ENCODE data around the gene NTMT1. TPM values are rescaled to one million over a fixed set of nuclear protein-coding genes. Genes with fewer than 3 reads are reported as not detected.
A peak's percentile ranks its signal among the peaks of the same experiment; 100 is the strongest.

NTMT1 gene
- total RNA-seq, 3 donors from 2014 or later = 17.8 to 31.1 (median 27.4) TPM

DNA sequence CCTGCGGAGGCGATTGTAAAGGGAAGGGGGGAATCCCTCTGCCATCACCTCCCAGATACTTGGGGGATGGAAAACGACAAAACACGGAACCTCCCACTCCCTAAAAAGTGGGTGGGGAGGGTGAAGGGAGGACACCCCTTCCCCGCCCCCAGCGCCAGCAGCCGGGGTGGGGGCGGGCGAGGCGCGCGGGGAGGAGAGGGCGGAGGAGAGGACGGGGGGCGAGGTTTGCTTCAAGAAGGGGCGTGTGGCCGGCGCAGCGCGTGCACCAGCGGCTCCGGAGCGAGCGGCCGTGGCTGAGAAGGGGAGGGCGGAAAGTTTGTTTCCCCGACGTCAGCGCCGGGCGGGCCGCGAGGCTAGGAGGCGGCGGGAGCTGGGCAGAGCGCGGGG, 39.4 kb downstream of the NTMT1 start, which contains the start of gene PRRX2:
Gene PRRX2, plus strand, starts transcription at position 259 of the 387 bp plus-strand sequence. CDS start 221 bp downstream, outside the sequence.
- Histone ChIP-seq H3K27ac (peak within 1 kb of the TSS; percentile 55 to 85), H3K9me3 (no peaks in the 10 kb centered on the region), H3K4me1 (no peaks in the 10 kb centered on the region), H3K4me3 (peak within 1 kb of the TSS; percentile 48 to 80 (median 58)), H3K27me3 (no peaks in the 10 kb centered on the region), H3K36me3 (no peaks in the 10 kb centered on the region)
- intact Hi-C loops (cut with DNase I; ENCODE audit: low total_unique reads) = no loop called here
- DNase-seq (ENCODE audit: low spot score in 2 of 2) = no peak
- TF ChIP-seq, protein P1, sequence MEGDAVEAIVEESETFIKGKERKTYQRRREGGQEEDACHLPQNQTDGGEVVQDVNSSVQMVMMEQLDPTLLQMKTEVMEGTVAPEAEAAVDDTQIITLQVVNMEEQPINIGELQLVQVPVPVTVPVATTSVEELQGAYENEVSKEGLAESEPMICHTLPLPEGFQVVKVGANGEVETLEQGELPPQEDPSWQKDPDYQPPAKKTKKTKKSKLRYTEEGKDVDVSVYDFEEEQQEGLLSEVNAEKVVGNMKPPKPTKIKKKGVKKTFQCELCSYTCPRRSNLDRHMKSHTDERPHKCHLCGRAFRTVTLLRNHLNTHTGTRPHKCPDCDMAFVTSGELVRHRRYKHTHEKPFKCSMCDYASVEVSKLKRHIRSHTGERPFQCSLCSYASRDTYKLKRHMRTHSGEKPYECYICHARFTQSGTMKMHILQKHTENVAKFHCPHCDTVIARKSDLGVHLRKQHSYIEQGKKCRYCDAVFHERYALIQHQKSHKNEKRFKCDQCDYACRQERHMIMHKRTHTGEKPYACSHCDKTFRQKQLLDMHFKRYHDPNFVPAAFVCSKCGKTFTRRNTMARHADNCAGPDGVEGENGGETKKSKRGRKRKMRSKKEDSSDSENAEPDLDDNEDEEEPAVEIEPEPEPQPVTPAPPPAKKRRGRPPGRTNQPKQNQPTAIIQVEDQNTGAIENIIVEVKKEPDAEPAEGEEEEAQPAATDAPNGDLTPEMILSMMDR (IDR thresholded peaks at IDR 0.05) = no peak
- TF ChIP-seq POLR2A (IDR thresholded peaks at IDR 0.05) = no peak
- peak in 1 of 3 donors; percentile 32 for TF ChIP-seq POLR2AphosphoS5 (IDR thresholded peaks at IDR 0.05)

DNA sequence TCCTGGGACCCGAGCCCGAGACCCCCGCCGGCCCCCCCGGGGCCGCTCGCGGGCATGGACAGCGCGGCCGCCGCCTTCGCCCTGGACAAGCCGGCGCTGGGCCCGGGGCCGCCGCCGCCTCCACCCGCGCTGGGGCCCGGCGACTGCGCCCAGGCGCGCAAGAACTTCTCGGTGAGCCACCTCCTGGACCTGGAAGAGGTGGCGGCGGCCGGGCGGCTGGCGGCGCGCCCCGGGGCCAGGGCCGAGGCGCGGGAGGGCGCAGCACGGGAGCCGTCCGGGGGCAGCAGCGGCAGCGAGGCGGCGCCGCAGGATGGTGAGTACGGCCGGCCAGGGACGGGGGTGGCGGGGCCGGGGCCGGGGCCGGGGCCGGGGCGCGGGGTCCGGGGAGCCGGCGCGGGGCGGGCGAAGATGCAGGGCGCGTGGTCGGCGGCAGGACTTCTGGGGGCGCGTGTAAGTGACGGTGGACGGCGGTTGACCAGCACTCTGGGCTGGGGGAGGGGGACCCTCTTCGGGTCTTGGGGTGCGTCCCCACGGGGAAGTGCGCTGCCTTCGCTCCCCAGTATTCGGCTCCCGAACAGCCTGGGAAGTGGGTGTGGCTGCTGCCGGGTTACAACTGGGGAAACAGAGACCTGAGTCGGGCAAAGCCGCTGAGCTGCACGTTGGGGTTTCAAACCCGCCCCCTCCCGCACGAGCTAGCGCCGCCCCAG, 40.0 kb downstream of the NTMT1 start:
- no peaks in the 10 kb centered on the region for H3K36me3 ChIP-seq
- intact Hi-C loops (cut with DNase I; ENCODE audit: low total_unique reads) = no loop called here

DNA sequence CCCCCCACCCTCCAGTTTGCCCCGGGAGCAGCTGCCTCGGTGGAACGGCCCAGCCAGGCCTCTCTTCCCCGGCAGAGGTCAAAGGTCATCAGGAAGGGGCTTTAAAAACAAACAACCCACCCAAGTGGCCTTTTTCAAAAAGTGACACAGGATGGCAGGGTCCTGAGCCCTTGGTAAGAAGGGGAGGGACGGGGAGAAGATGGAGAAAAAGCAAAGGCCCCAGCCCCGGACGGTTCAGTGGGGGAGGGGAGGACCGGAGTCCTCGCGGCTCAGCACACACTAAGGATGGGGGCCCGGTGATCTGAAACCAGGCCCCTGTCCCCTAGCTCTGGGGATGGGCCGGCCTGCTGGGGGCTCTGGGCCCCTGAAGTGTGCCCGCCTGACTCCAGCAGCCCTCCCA, 40.6 kb downstream of the NTMT1 start:
- H3K4me3 ChIP-seq = peak overlapping the region; percentile 48 to 80 (median 58)
- no peaks in the 10 kb centered on the region for H3K4me1 ChIP-seq
- no peaks in the 10 kb centered on the region for H3K9me3 ChIP-seq
- H3K27ac ChIP-seq = peak overlapping the region; percentile 55 to 85
- no peak for TF ChIP-seq POLR2A (IDR thresholded peaks at IDR 0.05)
- TF ChIP-seq, protein P1 (IDR thresholded peaks at IDR 0.05) = no peak
- no peak for TF ChIP-seq POLR2AphosphoS5 (IDR thresholded peaks at IDR 0.05)
- intact Hi-C loops (cut with DNase I; ENCODE audit: low total_unique reads) = no loop called here
- H3K27me3 ChIP-seq = no peaks in the 10 kb centered on the region
- no peaks in the 10 kb centered on the region for H3K36me3 ChIP-seq
- no peak for DNase-seq (ENCODE audit: low spot score in 2 of 2)

More for the DNA sequence above, 40.0 kb downstream of the NTMT1 start:
- no peaks in the 10 kb centered on the region for H3K4me1 ChIP-seq
- no peaks in the 10 kb centered on the region for H3K9me3 ChIP-seq
- peak overlapping the region; percentile 48 to 80 (median 58) for H3K4me3 ChIP-seq
- TF ChIP-seq, protein P1 (IDR thresholded peaks at IDR 0.05) = no peak
- TF ChIP-seq POLR2AphosphoS5 (IDR thresholded peaks at IDR 0.05) = no peak
- no peak for TF ChIP-seq POLR2A (IDR thresholded peaks at IDR 0.05)
- H3K27me3 ChIP-seq = no peaks in the 10 kb centered on the region
- peak overlapping the region; percentile 55 to 85 for H3K27ac ChIP-seq
- DNase-seq (ENCODE audit: low spot score in 2 of 2) = no peak

DNA sequence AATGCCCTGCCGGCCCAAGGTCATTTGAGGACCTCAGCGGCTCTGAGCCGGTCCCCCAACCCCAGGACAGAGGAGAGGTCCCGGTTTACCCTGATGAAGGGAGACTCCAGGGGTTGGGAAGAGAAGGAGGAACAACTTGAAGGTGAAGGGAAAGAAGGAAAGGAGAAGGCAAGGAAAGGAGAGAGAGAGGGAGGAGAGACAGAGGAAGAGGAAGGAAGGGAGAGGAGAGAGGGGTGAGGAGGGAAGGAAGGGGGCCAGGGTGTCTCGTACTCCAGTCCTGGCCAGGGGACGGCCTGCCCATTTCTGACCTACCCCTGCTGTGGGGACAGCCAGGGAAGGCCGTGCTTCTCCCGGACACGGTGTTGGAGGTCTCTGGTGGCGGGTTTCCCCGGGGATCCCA, 41.4 kb downstream of the NTMT1 start:
- H3K9me3 ChIP-seq = no peaks in the 10 kb centered on the region
- H3K27ac ChIP-seq = peak overlapping the region; percentile 10 to 85
- no peak for TF ChIP-seq POLR2A (IDR thresholded peaks at IDR 0.05)
- TF ChIP-seq POLR2AphosphoS5 (IDR thresholded peaks at IDR 0.05) = no peak
- TF ChIP-seq, protein P1 (IDR thresholded peaks at IDR 0.05) = no peak
- no peaks in the 10 kb centered on the region for H3K36me3 ChIP-seq
- peak overlapping the region; percentile 48 to 80 (median 58) for H3K4me3 ChIP-seq
- no peak for DNase-seq (ENCODE audit: low spot score in 2 of 2)
- no peaks in the 10 kb centered on the region for H3K27me3 ChIP-seq
- no peaks in the 10 kb centered on the region for H3K4me1 ChIP-seq
- intact Hi-C loops (cut with DNase I; ENCODE audit: low total_unique reads) = no loop called here

DNA sequence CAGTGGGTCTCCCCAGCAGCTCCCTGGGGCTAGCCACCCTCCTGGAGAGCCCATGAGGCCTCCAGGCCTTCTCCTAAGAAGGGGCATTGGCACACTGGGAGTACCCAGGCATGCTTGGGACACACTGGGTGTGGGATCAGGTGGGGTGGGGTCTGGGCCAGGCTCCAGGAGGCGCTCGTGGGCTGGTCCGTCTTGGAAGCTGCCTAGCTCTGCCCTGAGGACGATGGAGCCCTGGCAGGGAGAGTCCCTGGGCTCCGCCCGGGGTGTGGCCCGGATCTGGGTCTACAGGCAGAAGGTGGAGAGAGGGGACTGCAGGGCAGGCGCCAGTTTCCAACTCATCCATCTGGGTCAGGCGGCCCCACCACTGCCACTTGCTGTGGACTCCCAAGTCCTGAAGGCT, 41.9 kb downstream of the NTMT1 start:
- TF ChIP-seq, protein P1 (IDR thresholded peaks at IDR 0.05) = no peak
- TF ChIP-seq POLR2A (IDR thresholded peaks at IDR 0.05) (no peak), POLR2AphosphoS5 (IDR thresholded peaks at IDR 0.05) (no peak)
- DNase-seq (ENCODE audit: low spot score in 2 of 2) = no peak
- no peaks in the 10 kb centered on the region for H3K36me3 ChIP-seq
- no peaks in the 10 kb centered on the region for H3K9me3 ChIP-seq
- no peaks in the 10 kb centered on the region for H3K4me1 ChIP-seq
- peak overlapping the region in 2 of 3 donors; percentile 58 to 80 for H3K4me3 ChIP-seq
- peak overlapping the region; percentile 10 to 85 for H3K27ac ChIP-seq
- H3K27me3 ChIP-seq = no peaks in the 10 kb centered on the region
- intact Hi-C loops (cut with DNase I; ENCODE audit: low total_unique reads) = no loop called here
